Measurements from ENCODE around the gene ABTB2. TPM values are rescaled to one million over a fixed set of nuclear protein-coding genes. Genes with fewer than 3 reads are reported as not detected.

ABTB2 gene
- total and polyA plus RNA-seq, 9 of the 15 experiments (the other 6 are each of a cell fraction or from before 2014, with no cell fraction given), result 0.03 to 0.18 (median 0.12) TPM; not detected in 2

GRCh38 chr11:34276352-34276864 lies 81.4 kb downstream of the ABTB2 start:
- Histone ChIP-seq H2AFZ (ENCODE audit: low read depth, low read length) (no peak overlapping the region), H3K27me3 (ENCODE audit: control insufficient read depth in 2 of 2, insufficient read depth in 2 of 2, low read length in 2 of 2) (peaks cover 25 to 35% of the 10 kb centered on the region in 2 experiments), H3K9ac (ENCODE audit: insufficient read depth in 1 of 2, low read depth in 2 of 2, low read length in 2 of 2) (no peak overlapping the region), H3K9me1 (ENCODE audit: control insufficient read depth, insufficient read depth, low read length) (no peaks in the 10 kb centered on the region), H4K20me1 (replicated peaks; ENCODE audit: control insufficient read depth, insufficient read depth, low read length) (no peaks in the 10 kb centered on the region; the same call in 1 of the 2 replicates), H3K36me3 (ENCODE audit: control insufficient read depth, insufficient read depth, low read length) (no peaks in the 10 kb centered on the region), H3K4me2 (ENCODE audit: insufficient read depth, low read length) (no peak overlapping the region), H3K4me1 (replicated peaks in 1 of 2; ENCODE audit: control insufficient read depth in 2 of 2, insufficient read depth in 2 of 2, low read length in 2 of 2) (no peaks in the 10 kb centered on the region), H3K4me3 (no peak overlapping the region), H3K9me3 (replicated peaks; ENCODE audit: control insufficient read depth, insufficient read depth, low read depth, low read length) (no peaks in the 10 kb centered on the region), H3K79me2 (ENCODE audit: control insufficient read depth, insufficient read depth, low read length) (no peaks in the 10 kb centered on the region), H3K27ac (ENCODE audit: extremely low read depth, low read depth, low read length) (no peak overlapping the region)
- TF ChIP-seq SMAD2 (IDR thresholded peaks at IDR 0.05; ENCODE audit: low read depth, low read length) (no peak), TRIM28 (IDR thresholded peaks at IDR 0.05) (no peak), BHLHE40 (IDR thresholded peaks at IDR 0.05; ENCODE audit: low read length) (no peak), ZNF586 (CRISPR knock-in tag; conservative IDR thresholded peaks at IDR 0.05) (no peak), IFI16 (CRISPR knock-in tag; IDR thresholded peaks at IDR 0.05) (no peak)
- ChIA-PET POLR2A (interaction anchor here (1.1 kb wide), 1 partner anchor 13 kb away, joined by 4 read pairs; no protein-coding TSS in a partner anchor), CTCF (ENCODE audit: low intra/inter-chr PET ratio) (no interaction called here)
- BruUV-seq (replicated peaks), result no TSS peak
- DNase-seq (ENCODE audit: extremely low read depth in 1 of 4, low spot score in 3 of 4), result no peak
- no peak for ATAC-seq
- 13% methylated on average over 6 of the region's 6 CpGs for WGBS (ENCODE audit: insufficient coverage, low coverage, missing lambda C conversion rate)
- intact Hi-C loops (cut with micrococcal nuclease), result no loop called here
- in situ Hi-C loops (cut with MboI), result no loop called here
- no peak for FAIRE-seq

GRCh38 chr11:34275486-34275885 lies 82.3 kb downstream of the ABTB2 start:
- no peak for ATAC-seq
- Histone ChIP-seq H3K27ac (ENCODE audit: extremely low read depth, low read depth, low read length) (no peak overlapping the region), H3K79me2 (ENCODE audit: control insufficient read depth, insufficient read depth, low read length) (no peaks in the 10 kb centered on the region)

More at GRCh38 chr11:34275486-34275885, 82.3 kb downstream of the ABTB2 start:
- Histone ChIP-seq H3K27me3 (ENCODE audit: control insufficient read depth in 2 of 2, insufficient read depth in 2 of 2, low read length in 2 of 2) (peaks cover 17 to 31% of the 10 kb centered on the region in 2 experiments), H3K4me3 (no peak overlapping the region), H3K36me3 (ENCODE audit: control insufficient read depth, insufficient read depth, low read length) (no peaks in the 10 kb centered on the region), H3K9me3 (replicated peaks; ENCODE audit: control insufficient read depth, insufficient read depth, low read depth, low read length) (no peaks in the 10 kb centered on the region), H2AFZ (ENCODE audit: low read depth, low read length) (no peak overlapping the region), H4K20me1 (replicated peaks; ENCODE audit: control insufficient read depth, insufficient read depth, low read length) (no peaks in the 10 kb centered on the region; the same call in 1 of the 2 replicates), H3K4me1 (replicated peaks in 1 of 2; ENCODE audit: control insufficient read depth in 2 of 2, insufficient read depth in 2 of 2, low read length in 2 of 2) (no peaks in the 10 kb centered on the region), H3K9me1 (ENCODE audit: control insufficient read depth, insufficient read depth, low read length) (no peaks in the 10 kb centered on the region), H3K9ac (ENCODE audit: insufficient read depth in 1 of 2, low read depth in 2 of 2, low read length in 2 of 2) (no peak overlapping the region), H3K4me2 (ENCODE audit: insufficient read depth, low read length) (no peak overlapping the region)
- intact Hi-C loops (cut with micrococcal nuclease), result no loop called here
- no peak for TF ChIP-seq E2F5 (CRISPR knock-in tag; IDR thresholded peaks at IDR 0.05)
- CTCF ChIA-PET (ENCODE audit: low intra/inter-chr PET ratio), result no interaction called here
- WGBS (ENCODE audit: insufficient coverage, low coverage, missing lambda C conversion rate), result 0% methylated on average over 4 of the region's 4 CpGs
- POLR2A ChIA-PET, result interaction anchor here (1.1 kb wide), 1 partner anchor 12 kb away, joined by 4 read pairs; no protein-coding TSS in a partner anchor
- BruUV-seq (replicated peaks), result no TSS peak
- in situ Hi-C loops (cut with MboI), result no loop called here
- FAIRE-seq (no peak), DNase-seq (ENCODE audit: extremely low read depth in 1 of 4, low spot score in 3 of 4) (no peak)

Measured in K562 (cell line).